HepG2 (cell line): ENCODE results near the gene ABCC3. TPM values are rescaled to one million over a fixed set of nuclear protein-coding genes. Genes with fewer than 3 reads are reported as not detected.

Experiments used
- GATA4 ChIP-seq: sonication (generic); IDR thresholded peaks from 2 replicates; pipeline ENCODE4 v1.6.1; 2016; ENCODE audit warnings: antibody characterized with exemption, low read depth, borderline replicate concordance
- MAX ChIP-seq: IDR thresholded peaks from 2 replicates; pipeline ENCODE4 v1.6.1; 2012; ENCODE audit warnings: inconsistent platforms
- PAWR ChIP-seq: sonication (generic); formaldehyde crosslinking; IDR thresholded peaks from 2 replicates; pipeline ENCODE4 v1.4.0; 2020; ENCODE audit warnings: missing genetic modification reagents, mild to moderate bottlenecking, borderline replicate concordance
- PBX2 ChIP-seq: IDR thresholded peaks from 2 replicates; pipeline ENCODE4 v1.6.1; 2016; ENCODE audit warnings: control low read depth
- PBX3 ChIP-seq: sonication (generic); formaldehyde crosslinking; IDR thresholded peaks from 2 replicates; pipeline ENCODE4 v1.8.1; 2023; ENCODE audit warnings: missing genetic modification reagents, inconsistent platforms, borderline replicate concordance
- PRMT3 ChIP-seq: sonication (generic); formaldehyde crosslinking; IDR thresholded peaks from 2 replicates; pipeline ENCODE4 v1.8.1; 2022; ENCODE audit warnings: low read depth, mild to moderate bottlenecking, moderate library complexity, missing genetic modification reagents, borderline replicate concordance
- RAD51 ChIP-seq: fragments of 450-650 bp; IDR thresholded peaks from 2 replicates; pipeline ENCODE4 v1.6.1; 2016; ENCODE audit warnings: borderline replicate concordance
- SP5 ChIP-seq: IDR thresholded peaks from 2 replicates; pipeline ENCODE4 v1.6.1; 2016; ENCODE audit warnings: low read depth, borderline replicate concordance
- ZBTB34 ChIP-seq: sonication (generic); formaldehyde crosslinking; IDR thresholded peaks from 2 replicates; pipeline ENCODE4 v1.8.0; 2022; ENCODE audit warnings: mild to moderate bottlenecking, missing genetic modification reagents
- ZKSCAN5 ChIP-seq: sonication (generic); formaldehyde crosslinking; IDR thresholded peaks from 2 replicates; pipeline ENCODE4 v1.5.1; 2020; ENCODE audit warnings: mild to moderate bottlenecking, missing genetic modification reagents
- ZNF205 ChIP-seq: IDR thresholded peaks from 2 replicates; pipeline ENCODE4 v1.6.1; 2018; ENCODE audit warnings: missing biosample characterization, missing genetic modification reagents
- ZNF251 ChIP-seq: sonication (generic); formaldehyde crosslinking; IDR thresholded peaks from 2 replicates; pipeline ENCODE4 v1.9.0; 2021; ENCODE audit warnings: mild to moderate bottlenecking, missing genetic modification reagents
- ZNF253 ChIP-seq: sonication (generic); formaldehyde crosslinking; IDR thresholded peaks from 2 replicates; pipeline ENCODE4 v1.8.0; 2022; ENCODE audit warnings: mild to moderate bottlenecking, missing genetic modification reagents, borderline replicate concordance
- ZNF260 ChIP-seq: sonication (generic); formaldehyde crosslinking; IDR thresholded peaks from 2 replicates; pipeline ENCODE4 v1.4.0; 2020; ENCODE audit warnings: missing genetic modification reagents, low read depth, mild to moderate bottlenecking, borderline replicate concordance
- ZNF318 ChIP-seq: sonication (generic); formaldehyde crosslinking; IDR thresholded peaks from 2 replicates; pipeline ENCODE4 v1.4.0; 2020; ENCODE audit warnings: mild to moderate bottlenecking, missing genetic modification reagents
- ZNF343 ChIP-seq: sonication (generic); formaldehyde crosslinking; IDR thresholded peaks from 2 replicates; pipeline ENCODE4 v1.4.0; 2020; ENCODE audit warnings: mild to moderate bottlenecking, missing genetic modification reagents
- ZNF367 ChIP-seq: sonication (generic); formaldehyde crosslinking; IDR thresholded peaks from 2 replicates; pipeline ENCODE4 v1.4.0; 2020; ENCODE audit warnings: missing genetic modification reagents, borderline replicate concordance
- polyA plus RNA-seq, 8 experiments: library from polyadenylated mRNA; depleted of rRNA in 3 of 8; stranded (reverse) in 7 of 8; unstranded in 1 of 8; fragments of >200 nt; fragmentation: Illumina TruSeq in 4 of 8; extraction: Trizol in 4 of 8; gene quantifications; 2 replicates each; pipeline versions ENCODE4 v1.2.1 to v1.2.3, GENCODE V29; 2011 to 2016; ENCODE audit warnings: low read depth in 4 of 8, missing spikeins in 1 of 8, mixed read lengths in 1 of 8; ENCODE audit not compliant: insufficient read depth in 1 of 8
- total RNA-seq, 5 experiments: library from RNA; depleted of rRNA; stranded (reverse); fragments of >200 nt; fragmentation: Illumina TruSeq; extraction: Trizol; gene quantifications; 2 replicates each; pipeline ENCODE4 v1.2.3, GENCODE V29; 2016; ENCODE audit warnings: low read depth in 1 of 5

Gene ABCC3
- total and polyA plus RNA-seq, 2 of the 13 experiments (the other 11 are each of a cell fraction or from before 2014, with no cell fraction given): 25.2 to 50.7 TPM

GRCh38 chr17:50634915-50635731, 442 bp downstream of the ABCC3 start (continued):
- TF ChIP-seq PBX3 (CRISPR knock-in tag) (no peak), ZNF260 (CRISPR knock-in tag) (no peak), GATA4 (no peak), ZKSCAN5 (no peak), RAD51 (no peak), ZNF343 (peak; percentile 69; the same call in 1 of the 2 replicates), ZNF205 (CRISPR knock-in tag) (no peak), PRMT3 (CRISPR knock-in tag) (no peak), ZBTB34 (CRISPR knock-in tag) (0 out of 2 replicates have a peak, but pooled peaks have one; percentile 13), ZNF318 (CRISPR knock-in tag) (no peak), PAWR (CRISPR knock-in tag) (peak; percentile 66; the same call in 1 of the 2 replicates), ZNF253 (CRISPR knock-in tag) (peak; percentile 91; the same call in 1 of the 2 replicates), PBX2 (CRISPR knock-in tag) (no peak), SP5 (CRISPR knock-in tag) (no peak), MAX (peak; percentile 60), ZNF251 (CRISPR knock-in tag) (no peak), ZNF367 (CRISPR knock-in tag) (no peak)
